Measurements from ENCODE around the gene HSP90AA1. TPM values are rescaled to one million over a fixed set of nuclear protein-coding genes. Genes with fewer than 3 reads are reported as not detected.
"Not testable (repeated sequence)": the region's sequence is repeated elsewhere in the genome, so short reads cannot be mapped to it uniquely, and the experiment has no call there.

The HSP90AA1 gene
- total and polyA plus RNA-seq, 2 experiments from 2014 or later: 1,401 to 2,107 TPM

DNA sequence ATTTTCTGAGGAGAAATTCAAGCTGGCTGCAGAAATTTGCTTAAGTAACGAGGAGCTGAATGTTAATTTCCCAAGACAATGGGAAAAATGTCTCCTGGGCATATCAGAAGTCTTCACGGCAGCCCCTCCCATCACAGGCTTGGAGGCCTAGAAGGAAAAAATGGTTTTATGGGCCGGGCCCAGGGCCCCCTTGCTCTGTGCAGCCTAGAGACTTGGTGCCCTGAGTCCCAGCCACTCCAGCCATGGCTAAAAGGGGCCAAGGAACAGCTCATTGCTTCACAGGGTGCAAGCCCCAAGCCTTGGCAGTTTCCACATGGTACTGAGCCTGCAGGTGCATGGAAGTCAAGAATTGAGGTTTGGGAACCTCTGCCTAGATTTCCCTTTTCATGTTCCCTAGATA lies 24.3 kb upstream of the HSP90AA1 start (continued):
- TF ChIP-seq ETS1 (IDR thresholded peaks at IDR 0.05) (no peak), EZH2phosphoT487 (IDR thresholded peaks at IDR 0.05; ENCODE audit: unreplicated experiment) (no peak), EZH2 (IDR thresholded peaks at IDR 0.05; ENCODE audit: low read depth, unreplicated experiment) (no peak), POLR2AphosphoS5 (IDR thresholded peaks at IDR 0.05; ENCODE audit: low read depth) (no peak)

DNA sequence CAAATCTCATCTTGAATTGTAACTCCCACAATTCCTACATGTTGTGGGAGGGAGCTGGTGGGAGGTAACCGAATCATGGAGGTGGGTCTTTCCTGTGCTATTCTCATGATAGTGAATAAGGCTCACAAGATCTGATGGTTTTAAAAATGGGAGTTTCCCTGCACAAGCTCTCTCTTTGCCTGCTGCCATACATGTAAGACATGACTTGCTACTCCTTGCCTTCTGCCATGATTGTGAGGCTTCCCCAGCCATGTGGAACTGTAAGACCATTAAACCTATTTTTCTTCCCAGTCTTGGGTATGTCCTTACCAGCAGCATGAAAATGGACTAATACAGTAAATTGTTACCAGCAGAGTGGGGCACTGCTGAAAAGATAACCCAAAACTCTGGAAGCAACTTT lies 22.5 kb upstream of the HSP90AA1 start:
- not testable (repeated sequence) for H3K79me2 ChIP-seq (replicated peaks; ENCODE audit: insufficient read depth); H4K20me1 ChIP-seq (replicated peaks; ENCODE audit: insufficient read depth); H3K27ac ChIP-seq (ENCODE audit: low read depth); H3K9me2 ChIP-seq (ENCODE audit: insufficient read depth); H3K36me3 ChIP-seq (ENCODE audit: insufficient read depth); H3K4me2 ChIP-seq; H3K27me3 Mint-ChIP-seq (ENCODE audit: insufficient read depth, low read depth, poor library complexity); H3K27me3 ChIP-seq (ENCODE audit: insufficient read depth); ATAC-seq; H3K4me1 Mint-ChIP-seq; H2AFZ ChIP-seq; H3K4me3 Mint-ChIP-seq; H3K4me1 ChIP-seq (ENCODE audit: insufficient read depth); H3K4me3 ChIP-seq; H3K27ac Mint-ChIP-seq; H3F3A ChIP-seq (replicated peaks; ENCODE audit: low read depth); DNase-seq (ENCODE audit: low spot score)
- Mint-ChIP-seq H3K36me3 (ENCODE audit: low read depth) (peaks cover 31% of the 10 kb centered on the region; the same call in 2 of the 3 replicates), H3K9me3 (peaks cover 45% of the 10 kb centered on the region)

- Histone ChIP-seq H4K20me1 (replicated peaks; ENCODE audit: insufficient read depth) (no peaks in the 10 kb centered on the region), H3K4me2 (no peak overlapping the region), H3K36me3 (ENCODE audit: insufficient read depth) (no peaks in the 10 kb centered on the region), H3F3A (replicated peaks; ENCODE audit: low read depth) (no peaks in the 10 kb centered on the region), H3K4me3 (no peak overlapping the region), H3K9me2 (ENCODE audit: insufficient read depth) (no peaks in the 10 kb centered on the region), H3K27ac (ENCODE audit: low read depth) (no peak overlapping the region), H2AFZ (peak overlapping the region; percentile 52), H3K4me1 (ENCODE audit: insufficient read depth) (no peaks in the 10 kb centered on the region), H3K79me2 (replicated peaks; ENCODE audit: insufficient read depth) (no peaks in the 10 kb centered on the region), H3K27me3 (ENCODE audit: insufficient read depth) (no peaks in the 10 kb centered on the region)
- no peak overlapping the region for H3K4me3 Mint-ChIP-seq
- peaks cover 17% of the 10 kb centered on the region for H3K9me3 Mint-ChIP-seq
- H3K4me1 Mint-ChIP-seq: peaks cover 5% of the 10 kb centered on the region; the same call in 2 of the 3 replicates
- peaks cover 11% of the 10 kb centered on the region; the same call in 2 of the 3 replicates for H3K36me3 Mint-ChIP-seq (ENCODE audit: low read depth)
- H3K27ac Mint-ChIP-seq: no peak overlapping the region
- DNase-seq (ENCODE audit: low spot score): no peak
- peaks cover 3% of the 10 kb centered on the region for H3K27me3 Mint-ChIP-seq (ENCODE audit: insufficient read depth, low read depth, poor library complexity)
- peak; percentile 62 for ATAC-seq
- TF ChIP-seq CREB1 (CRISPR knock-in tag; IDR thresholded peaks at IDR 0.05; ENCODE audit: low read depth) (no peak), JUNB (IDR thresholded peaks at IDR 0.05; ENCODE audit: unreplicated experiment) (no peak), ETS1 (IDR thresholded peaks at IDR 0.05) (no peak), ZNF462 (CRISPR knock-in tag; IDR thresholded peaks at IDR 0.05) (no peak), NANOG (IDR thresholded peaks at IDR 0.05; ENCODE audit: borderline replicate concordance) (no peak), EZH2phosphoT487 (IDR thresholded peaks at IDR 0.05; ENCODE audit: unreplicated experiment) (no peak), ZNF114 (CRISPR knock-in tag; IDR thresholded peaks at IDR 0.05) (no peak), ZNF331 (CRISPR knock-in tag; IDR thresholded peaks at IDR 0.05; ENCODE audit: low read depth) (no peak)
Measured at GRCh38 chr14:102105369-102105768, 18.5 kb upstream of the HSP90AA1 start.

Measured in GM23338 (cell line).